GM06990 (cell line): ENCODE results near the gene PDRG1.
A peak's percentile ranks its signal among the peaks of the same experiment; 100 is the strongest.
"Not testable (repeated sequence)": the region's sequence is repeated elsewhere in the genome, so short reads cannot be mapped to it uniquely, and the experiment has no call there.

Experiments used
- DNase-seq: peaks from one replicate; pipeline ENCODE4 v3.0.0-alpha.2; 2011; ENCODE audit not compliant: insufficient read length; ENCODE audit errors: extremely low read depth
- H3K27me3 ChIP-seq: replicated peaks from 2 replicates; pipeline ENCODE4 v1.6.0; 2011; ENCODE audit warnings: low read length; ENCODE audit not compliant: control insufficient read depth, insufficient read depth
- H3K36me3 ChIP-seq: 2 replicates; pipeline ENCODE4 v1.5.1; 2011; ENCODE audit warnings: low read length; ENCODE audit not compliant: control insufficient read depth, insufficient read depth
- H3K4me3 ChIP-seq: replicated peaks from 2 replicates; pipeline ENCODE4 v1.5.1; 2011; ENCODE audit warnings: low read depth, mild to moderate bottlenecking, control low read depth, low read length
- TF ChIP-seq, protein P1 (sequence below): IDR thresholded peaks from 2 replicates; pipeline ENCODE4 v1.5.1; 2011; ENCODE audit warnings: low read length, control low read depth, mild to moderate bottlenecking, inconsistent platforms; ENCODE audit not compliant: insufficient read depth, poor library complexity, severe bottlenecking

The PDRG1 gene

DNA sequence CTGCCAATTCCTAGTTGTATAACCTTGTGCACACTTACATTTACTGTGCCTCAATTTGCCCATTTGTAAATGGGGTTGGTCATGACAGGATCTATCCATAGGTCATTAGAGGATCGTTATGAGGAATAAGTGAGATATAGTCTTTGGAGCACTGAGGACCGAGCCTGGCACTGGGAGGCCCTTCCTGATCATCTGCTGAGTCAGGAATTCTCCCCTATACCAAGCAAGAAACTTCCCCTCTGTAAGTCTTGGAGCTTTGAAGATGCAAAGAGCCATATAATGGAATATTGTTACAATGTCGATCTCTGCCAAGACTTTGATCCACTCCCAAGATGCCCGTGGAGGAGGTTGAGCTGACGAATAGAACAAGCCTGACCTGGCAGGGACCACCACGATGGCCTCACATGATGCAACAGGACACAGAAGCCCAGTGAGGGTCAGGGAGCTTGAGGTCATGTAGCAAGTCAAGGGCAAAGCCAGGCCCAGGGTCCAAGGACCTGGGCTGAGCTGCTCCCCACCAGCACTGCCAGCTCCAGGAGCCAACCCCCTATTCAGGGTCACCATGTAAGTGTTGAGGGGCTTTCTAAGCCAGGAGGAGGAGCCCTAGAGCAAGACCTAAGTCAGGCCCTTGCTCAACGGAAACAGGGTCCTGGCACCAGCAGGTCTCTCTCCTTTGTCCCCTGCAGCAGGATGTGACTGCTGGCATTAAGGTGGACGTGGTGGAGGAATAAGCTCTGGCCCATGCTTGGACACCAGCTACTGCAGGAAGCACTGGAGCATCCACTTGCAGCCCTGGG is 16.7 kb downstream of the PDRG1 start:
- no peak overlapping the region for H3K4me3 ChIP-seq
- TF ChIP-seq, protein P1, sequence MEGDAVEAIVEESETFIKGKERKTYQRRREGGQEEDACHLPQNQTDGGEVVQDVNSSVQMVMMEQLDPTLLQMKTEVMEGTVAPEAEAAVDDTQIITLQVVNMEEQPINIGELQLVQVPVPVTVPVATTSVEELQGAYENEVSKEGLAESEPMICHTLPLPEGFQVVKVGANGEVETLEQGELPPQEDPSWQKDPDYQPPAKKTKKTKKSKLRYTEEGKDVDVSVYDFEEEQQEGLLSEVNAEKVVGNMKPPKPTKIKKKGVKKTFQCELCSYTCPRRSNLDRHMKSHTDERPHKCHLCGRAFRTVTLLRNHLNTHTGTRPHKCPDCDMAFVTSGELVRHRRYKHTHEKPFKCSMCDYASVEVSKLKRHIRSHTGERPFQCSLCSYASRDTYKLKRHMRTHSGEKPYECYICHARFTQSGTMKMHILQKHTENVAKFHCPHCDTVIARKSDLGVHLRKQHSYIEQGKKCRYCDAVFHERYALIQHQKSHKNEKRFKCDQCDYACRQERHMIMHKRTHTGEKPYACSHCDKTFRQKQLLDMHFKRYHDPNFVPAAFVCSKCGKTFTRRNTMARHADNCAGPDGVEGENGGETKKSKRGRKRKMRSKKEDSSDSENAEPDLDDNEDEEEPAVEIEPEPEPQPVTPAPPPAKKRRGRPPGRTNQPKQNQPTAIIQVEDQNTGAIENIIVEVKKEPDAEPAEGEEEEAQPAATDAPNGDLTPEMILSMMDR = peak; percentile 16
- no peaks in the 10 kb centered on the region for H3K36me3 ChIP-seq
- H3K27me3 ChIP-seq = no peaks in the 10 kb centered on the region
- DNase-seq = no peak

DNA sequence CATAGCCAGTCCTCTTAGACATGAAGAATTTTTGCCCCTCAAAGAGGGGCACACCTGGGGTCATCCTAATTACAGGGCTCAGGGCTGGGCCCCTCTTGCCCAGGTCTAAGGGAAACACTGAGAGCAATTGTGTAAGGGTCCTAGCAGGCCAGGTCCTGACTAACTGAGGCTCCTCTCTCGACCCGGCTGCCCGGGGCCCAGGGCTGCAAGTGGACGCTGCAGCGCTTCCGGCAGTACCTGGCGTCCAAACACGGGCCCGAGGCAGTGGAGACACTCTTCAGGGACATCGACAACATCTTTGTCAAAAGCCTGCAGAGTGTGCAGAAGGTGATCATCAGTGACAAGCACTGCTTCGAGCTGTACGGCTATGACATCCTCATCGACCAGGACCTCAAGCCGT is 17.4 kb downstream of the PDRG1 start:
- no peak overlapping the region for H3K4me3 ChIP-seq
- H3K27me3 ChIP-seq = no peaks in the 10 kb centered on the region
- no peak for DNase-seq
- no peaks in the 10 kb centered on the region for H3K36me3 ChIP-seq
- TF ChIP-seq, protein P1 = no peak

DNA sequence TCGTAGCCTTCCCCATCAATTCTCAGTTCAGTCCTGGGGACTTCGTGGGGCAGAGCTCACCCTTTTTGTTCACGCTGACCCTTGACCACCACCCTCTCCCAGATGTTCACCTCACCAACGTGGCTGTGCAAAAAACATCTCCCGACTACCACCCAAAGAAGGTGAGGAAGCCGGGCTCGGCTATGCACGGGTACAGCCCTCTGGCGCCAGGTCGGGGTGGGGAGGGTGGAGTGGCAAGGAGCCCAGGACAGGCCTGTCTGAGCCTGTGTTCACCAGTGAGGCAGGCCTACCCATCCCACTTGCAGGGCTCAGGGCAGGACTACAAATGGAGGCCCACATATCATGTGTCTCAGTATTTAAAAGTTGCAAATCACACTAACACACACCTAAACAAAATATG is 18.1 kb downstream of the PDRG1 start:
- Histone ChIP-seq H3K27me3 (no peaks in the 10 kb centered on the region), H3K36me3 (no peaks in the 10 kb centered on the region), H3K4me3 (no peak overlapping the region)
- DNase-seq = no peak
- TF ChIP-seq, protein P1 = no peak

DNA sequence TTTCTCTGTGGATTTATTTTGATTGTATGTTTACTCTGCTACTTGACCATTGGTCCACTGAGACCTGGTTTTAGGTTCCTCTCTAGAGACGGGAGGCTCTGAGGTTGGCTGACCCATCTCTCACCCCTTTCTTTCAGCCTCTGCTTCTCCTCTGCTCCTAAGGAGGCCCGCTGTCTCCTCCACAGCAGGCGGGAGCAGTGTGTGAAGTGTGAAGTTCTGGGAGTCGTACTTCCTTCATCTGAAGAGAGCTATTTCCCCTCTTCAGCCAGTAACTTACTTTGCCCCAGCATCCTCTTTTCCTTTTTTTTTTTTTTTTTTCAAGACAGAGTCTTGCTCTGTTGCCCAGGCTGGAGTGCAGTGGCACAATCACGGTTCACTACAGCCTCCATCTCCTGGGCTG is 21.1 kb downstream of the PDRG1 start:
- Histone ChIP-seq H3K36me3 (no peaks in the 10 kb centered on the region), H3K27me3 (no peaks in the 10 kb centered on the region), H3K4me3 (no peak overlapping the region)
- no peak for DNase-seq
- TF ChIP-seq, protein P1 = no peak

DNA sequence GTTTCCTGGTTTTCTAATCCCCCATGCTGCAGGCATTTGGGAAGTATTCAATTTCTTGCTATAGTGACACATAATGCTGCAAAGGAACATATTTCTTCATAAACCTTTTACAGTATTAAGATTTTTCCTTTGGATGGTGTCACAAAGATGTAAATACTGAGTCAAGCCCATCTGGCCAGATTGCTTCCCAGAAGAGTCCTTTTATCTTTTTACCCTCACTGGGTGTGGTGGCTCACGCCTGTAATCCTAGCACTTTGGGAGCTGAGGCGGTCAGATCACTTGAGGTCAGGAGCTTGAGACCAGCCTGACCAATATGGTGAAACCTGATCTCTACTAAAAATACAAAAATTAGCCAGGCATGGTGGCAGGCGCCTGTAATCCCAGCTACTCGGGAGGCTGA is 22.2 kb downstream of the PDRG1 start:
- H3K4me3 ChIP-seq, H3K27me3 ChIP-seq, H3K36me3 ChIP-seq, DNase-seq: not testable (repeated sequence)

DNA sequence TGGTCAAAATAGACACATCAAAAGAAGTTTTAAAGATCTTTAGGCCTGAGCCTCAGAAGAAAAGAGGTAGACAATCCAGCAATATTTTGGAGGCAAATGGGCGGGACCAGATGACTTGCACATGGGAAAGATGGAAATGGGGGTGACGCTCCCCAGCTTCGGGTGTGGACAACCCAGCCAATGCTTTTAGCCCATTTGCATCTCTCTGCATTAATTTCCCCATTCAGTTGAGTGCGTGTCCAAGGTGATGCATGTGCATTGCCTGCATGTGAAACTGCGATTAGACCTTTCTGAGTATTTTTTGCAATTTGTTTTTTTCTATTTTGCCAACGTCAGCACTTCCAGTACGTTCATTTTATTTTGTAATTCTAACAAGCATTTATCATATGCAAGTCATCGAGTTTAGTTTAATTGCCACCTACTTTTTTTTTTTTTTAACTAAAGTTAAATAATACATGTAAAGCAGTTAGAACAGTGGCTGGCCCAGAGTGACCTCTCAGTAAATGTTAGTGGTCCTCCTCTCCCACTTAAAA is 24.2 kb downstream of the PDRG1 start:
- TF ChIP-seq, protein P1 = no peak
- no peak overlapping the region for H3K4me3 ChIP-seq
- H3K27me3 ChIP-seq = no peaks in the 10 kb centered on the region; the same call in 1 of the 2 replicates
- DNase-seq = no peak
- no peaks in the 10 kb centered on the region for H3K36me3 ChIP-seq
